WTC11 (cell line): ENCODE results near the gene CMA1. TPM values are rescaled to one million over a fixed set of nuclear protein-coding genes. Genes with fewer than 3 reads are reported as not detected.

Experiments
- ATAC-seq: fragments of 200-7000 bp; cut with Tn5 transposase; 2 replicates; pipeline ENCODE4 v1.10.0; 2021; ENCODE audit warnings: mild to moderate bottlenecking, moderate library complexity
- CTCF ChIA-PET: fragments of 300-600 bp; sonication (Branson Sonifier 250); formaldehyde crosslinking; loops from one replicate; lab custom pipeline; 2021; ENCODE audit warnings: antibody characterized with exemption; lab: Charles Lee
- POLR2A ChIA-PET: fragments of 350-600 bp; sonication (Branson Sonifier 250); formaldehyde crosslinking; loops from one replicate; lab custom pipeline; 2021; ENCODE audit warnings: antibody characterized with exemption; lab: Charles Lee
- DNase-seq: peaks from one replicate; pipeline ENCODE4 v3.0.0; 2021; ENCODE audit warnings: low spot score
- H3K27ac Mint-ChIP-seq: 2 replicates; pipeline ENCODE4 v1.8.0; 2021; ENCODE audit warnings: mixed read lengths
- H3K27me3 Mint-ChIP-seq: 2 replicates; pipeline ENCODE4 v1.8.0; 2021; ENCODE audit warnings: low read depth, mild to moderate bottlenecking, moderate library complexity, mixed read lengths
- H3K36me3 Mint-ChIP-seq: 2 replicates; pipeline ENCODE4 v1.8.0; 2021; ENCODE audit warnings: mixed read lengths
- H3K4me1 Mint-ChIP-seq: 2 replicates; pipeline ENCODE4 v1.8.0; 2022; ENCODE audit warnings: mixed read lengths
- H3K4me3 Mint-ChIP-seq: 2 replicates; pipeline ENCODE4 v1.8.0; 2021; ENCODE audit warnings: mild to moderate bottlenecking, moderate library complexity, mixed read lengths
- H3K9me3 Mint-ChIP-seq: 2 replicates; pipeline ENCODE4 v1.8.0; 2021; ENCODE audit warnings: mixed read lengths
- AR ChIP-seq: fragments of 250-450 bp; sonication (Bioruptor Pico); IDR thresholded peaks from 2 replicates; pipeline ENCODE4 v1.9.0; 2021; ENCODE audit warnings: mild to moderate bottlenecking
- CBFB ChIP-seq: sonication (generic); formaldehyde crosslinking; IDR thresholded peaks from 2 replicates; pipeline ENCODE4 v1.8.1; 2022; ENCODE audit warnings: mild to moderate bottlenecking, low read depth, missing genetic modification reagents
- E2F5 ChIP-seq: sonication (generic); formaldehyde crosslinking; IDR thresholded peaks from 2 replicates; pipeline ENCODE4 v1.8.1; 2022; ENCODE audit warnings: mild to moderate bottlenecking, moderate library complexity, missing genetic modification reagents
- ELF4 ChIP-seq: sonication (generic); formaldehyde crosslinking; IDR thresholded peaks from 2 replicates; pipeline ENCODE4 v1.8.1; 2022; ENCODE audit warnings: low read depth, mild to moderate bottlenecking, moderate library complexity, missing genetic modification reagents
- GTF2I ChIP-seq: fragments of 250-450 bp; sonication (Bioruptor Pico); conservative IDR thresholded peaks from 2 replicates; pipeline ENCODE4 v1.4.0; 2021; ENCODE audit warnings: mild to moderate bottlenecking
- HMGXB4 ChIP-seq: sonication (generic); formaldehyde crosslinking; IDR thresholded peaks from 2 replicates; pipeline ENCODE4 v1.8.1; 2023; ENCODE audit warnings: mild to moderate bottlenecking, moderate library complexity, missing genetic modification reagents
- IRF1 ChIP-seq: sonication (generic); formaldehyde crosslinking; IDR thresholded peaks from 2 replicates; pipeline ENCODE4 v1.8.0; 2023; ENCODE audit warnings: missing genetic modification reagents
- IRF2 ChIP-seq: sonication (generic); formaldehyde crosslinking; IDR thresholded peaks from 2 replicates; pipeline ENCODE4 v1.8.0; 2022; ENCODE audit warnings: low read depth, missing genetic modification reagents, borderline replicate concordance
- JAZF1 ChIP-seq: fragments of 250-450 bp; sonication (Bioruptor Pico); IDR thresholded peaks from 2 replicates; pipeline ENCODE4 v1.9.0; 2021; ENCODE audit warnings: moderate library complexity, mild to moderate bottlenecking, inconsistent platforms
- MYBL2 ChIP-seq: sonication (generic); formaldehyde crosslinking; IDR thresholded peaks from 2 replicates; pipeline ENCODE4 v1.8.1; 2023; ENCODE audit warnings: mild to moderate bottlenecking, moderate library complexity, missing genetic modification reagents
- NFYB ChIP-seq: sonication (generic); formaldehyde crosslinking; conservative IDR thresholded peaks from 2 replicates; pipeline ENCODE4 v1.8.0; 2022; ENCODE audit warnings: low read depth, missing genetic modification reagents
- RELA ChIP-seq: sonication (generic); formaldehyde crosslinking; IDR thresholded peaks from 2 replicates; pipeline ENCODE4 v1.8.1; 2022; ENCODE audit warnings: missing genetic modification reagents, mild to moderate bottlenecking, borderline replicate concordance
- SMAD4 ChIP-seq: sonication (generic); formaldehyde crosslinking; IDR thresholded peaks from 2 replicates; pipeline ENCODE4 v1.8.0; 2022; ENCODE audit warnings: mild to moderate bottlenecking, missing genetic modification reagents
- STAT6 ChIP-seq: sonication (generic); formaldehyde crosslinking; conservative IDR thresholded peaks from 2 replicates; pipeline ENCODE4 v1.8.1; 2023; ENCODE audit warnings: mild to moderate bottlenecking, low read depth, missing genetic modification reagents, moderate library complexity
- TEAD1 ChIP-seq: sonication (generic); formaldehyde crosslinking; IDR thresholded peaks from 2 replicates; pipeline ENCODE4 v1.8.0; 2022; ENCODE audit warnings: mild to moderate bottlenecking, missing genetic modification reagents
- ZNF232 ChIP-seq: sonication (generic); formaldehyde crosslinking; IDR thresholded peaks from 2 replicates; pipeline ENCODE4 v1.8.0; 2022; ENCODE audit warnings: mild to moderate bottlenecking, missing genetic modification reagents
- ZNF281 ChIP-seq: sonication (generic); formaldehyde crosslinking; IDR thresholded peaks from 2 replicates; pipeline ENCODE4 v1.8.0; 2023; ENCODE audit warnings: mild to moderate bottlenecking, missing genetic modification reagents
- ZSCAN18 ChIP-seq: fragments of 250-450 bp; sonication (Bioruptor Pico); IDR thresholded peaks from 2 replicates; pipeline ENCODE4 v2.1.2; 2022; ENCODE audit warnings: mild to moderate bottlenecking, moderate library complexity
- total RNA-seq: library from RNA; stranded (reverse); gene quantifications from 3 replicates; pipeline ENCODE4 v1.2.3, GENCODE V29; 2021

CMA1 gene
- total RNA-seq, 1 experiment from 2014 or later: not detected

- TF ChIP-seq E2F5 (CRISPR knock-in tag) (no peak), CBFB (CRISPR knock-in tag) (no peak), HMGXB4 (CRISPR knock-in tag) (no peak), SMAD4 (CRISPR knock-in tag) (no peak), TEAD1 (CRISPR knock-in tag) (no peak), ZNF232 (CRISPR knock-in tag) (no peak), ZNF281 (CRISPR knock-in tag) (no peak), STAT6 (no peak), ELF4 (CRISPR knock-in tag) (no peak), JAZF1 (CRISPR knock-in tag) (no peak), GTF2I (CRISPR knock-in tag) (no peak), IRF2 (CRISPR knock-in tag) (no peak), AR (CRISPR knock-in tag) (no peak)
Observed at GRCh38 chr14:24513009-24513408, 4.9 kb upstream of the CMA1 start (continued).

GRCh38 chr14:24506443-24506842 is 1.6 kb downstream of the CMA1 start:
- H3K9me3 Mint-ChIP-seq: 0 out of 2 replicates have a peak, but pooled peaks cover 3% of the 10 kb centered on the region
- no peak overlapping the region for H3K27ac Mint-ChIP-seq
- DNase-seq: no peak
- H3K4me3 Mint-ChIP-seq: no peak overlapping the region
- H3K36me3 Mint-ChIP-seq: no peaks in the 10 kb centered on the region
- peaks cover 7% of the 10 kb centered on the region for H3K4me1 Mint-ChIP-seq
- no peak for ATAC-seq
- ChIA-PET CTCF (no interaction called here), POLR2A (no interaction called here)
- H3K27me3 Mint-ChIP-seq: peaks cover 30% of the 10 kb centered on the region
- TF ChIP-seq RELA (CRISPR knock-in tag): no peak
- TF ChIP-seq ZSCAN18 (CRISPR knock-in tag): no peak
- TF ChIP-seq AR (CRISPR knock-in tag): no peak
- TF ChIP-seq MYBL2 (CRISPR knock-in tag): no peak
- no peak for TF ChIP-seq IRF1
- no peak for TF ChIP-seq NFYB (CRISPR knock-in tag)
